Suprapubic skin (tissue), 4 donors: ENCODE measurements around the gene HIF1A. TPM values are rescaled to one million over a fixed set of nuclear protein-coding genes. Genes with fewer than 3 reads are reported as not detected.
"Not testable (repeated sequence)": the region's sequence is repeated elsewhere in the genome, so short reads cannot be mapped to it uniquely, and the experiment has no call there.

Experiments
- DNase-seq, 2 donors: peaks; one replicate each; pipeline ENCODE4 v3.0.0-alpha.2; 2019; ENCODE audit warnings: low spot score in 2 of 2
- H3K27ac ChIP-seq: fragments of 200-600 bp; sonication (generic); one replicate; pipeline ENCODE4 v1.5.1; 2019
- H3K27me3 ChIP-seq: fragments of 200-600 bp; sonication (generic); one replicate; pipeline ENCODE4 v1.5.1; 2019
- H3K36me3 ChIP-seq: fragments of 200-600 bp; sonication (generic); one replicate; pipeline ENCODE4 v1.5.1; 2019
- H3K4me1 ChIP-seq: fragments of 200-600 bp; sonication (generic); one replicate; pipeline ENCODE4 v1.5.1; 2019
- H3K4me3 ChIP-seq: fragments of 200-600 bp; sonication (generic); one replicate; pipeline ENCODE4 v1.5.1; 2019; ENCODE audit warnings: mild to moderate bottlenecking
- H3K9me3 ChIP-seq: fragments of 200-600 bp; sonication (generic); one replicate; pipeline ENCODE4 v1.5.1; 2019
- EP300 ChIP-seq: sonication (generic); formaldehyde crosslinking; IDR thresholded peaks from one replicate; pipeline ENCODE4 v1.6.1; 2017; ENCODE audit warnings: antibody characterized with exemption
- POLR2A ChIP-seq, 2 donors: fragments of 450-650 bp; IDR thresholded peaks; one replicate each; pipeline ENCODE4 v1.6.1; 2017; ENCODE audit warnings: antibody characterized with exemption in 2 of 2, mild to moderate bottlenecking in 2 of 2, moderate library complexity in 2 of 2
- POLR2AphosphoS5 ChIP-seq, 3 donors: sonication (generic); formaldehyde crosslinking; IDR thresholded peaks; one replicate each; pipeline ENCODE4 v1.6.1; 2017; ENCODE audit warnings: antibody characterized with exemption in 3 of 3
- WGBS: methylation state at CpG from one replicate; pipeline ENCODE4 v1.1.5; 2018; 5-methylcytosine and 5-hydroxymethylcytosine counted together
- total RNA-seq, 4 donors: library from RNA; depleted of rRNA; stranded (reverse); fragments of >200 nt; gene quantifications; one replicate each; pipeline ENCODE4 v1.1.0, GENCODE V29; 2016
- TF ChIP-seq, protein P1 (sequence below), 2 donors: fragments of 200-600 bp in 1 of 2; fragments of 450-650 bp in 1 of 2; sonication (generic) in 1 of 2; IDR thresholded peaks; one replicate each; pipeline ENCODE4 v1.5.1; 2016 to 2019; ENCODE audit warnings: antibody characterized with exemption in 2 of 2, mild to moderate bottlenecking in 1 of 2, moderate library complexity in 1 of 2

HIF1A gene
- total RNA-seq, 4 donors from 2014 or later, result 62.6 to 92.9 (median 77.5) TPM

DNA sequence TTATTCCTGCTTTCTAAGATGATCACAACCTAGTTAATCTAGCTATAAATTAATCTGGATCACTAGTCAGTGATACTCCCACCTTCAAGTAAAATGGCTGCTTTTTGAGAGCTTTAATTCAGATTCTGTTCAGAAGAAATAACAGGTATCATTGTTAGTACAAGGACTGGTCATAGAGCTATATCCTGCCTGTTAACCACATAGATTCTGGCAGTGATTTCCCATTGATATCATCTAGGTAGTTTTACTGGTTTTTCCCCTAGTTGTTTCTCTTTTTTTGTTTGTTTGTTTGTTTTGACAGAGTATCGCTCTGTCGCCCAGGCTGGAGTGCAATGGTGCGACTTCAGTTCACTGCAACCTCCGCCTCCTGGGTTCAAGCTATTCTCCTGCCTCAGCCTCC is 39.0 kb upstream of the HIF1A start:
- DNase-seq, result no peak
- TF ChIP-seq EP300 (no peak), POLR2AphosphoS5 (IDR thresholded peaks at IDR 0.05) (no peak), POLR2A (IDR thresholded peaks at IDR 0.05) (no peak)
- TF ChIP-seq, protein P1, sequence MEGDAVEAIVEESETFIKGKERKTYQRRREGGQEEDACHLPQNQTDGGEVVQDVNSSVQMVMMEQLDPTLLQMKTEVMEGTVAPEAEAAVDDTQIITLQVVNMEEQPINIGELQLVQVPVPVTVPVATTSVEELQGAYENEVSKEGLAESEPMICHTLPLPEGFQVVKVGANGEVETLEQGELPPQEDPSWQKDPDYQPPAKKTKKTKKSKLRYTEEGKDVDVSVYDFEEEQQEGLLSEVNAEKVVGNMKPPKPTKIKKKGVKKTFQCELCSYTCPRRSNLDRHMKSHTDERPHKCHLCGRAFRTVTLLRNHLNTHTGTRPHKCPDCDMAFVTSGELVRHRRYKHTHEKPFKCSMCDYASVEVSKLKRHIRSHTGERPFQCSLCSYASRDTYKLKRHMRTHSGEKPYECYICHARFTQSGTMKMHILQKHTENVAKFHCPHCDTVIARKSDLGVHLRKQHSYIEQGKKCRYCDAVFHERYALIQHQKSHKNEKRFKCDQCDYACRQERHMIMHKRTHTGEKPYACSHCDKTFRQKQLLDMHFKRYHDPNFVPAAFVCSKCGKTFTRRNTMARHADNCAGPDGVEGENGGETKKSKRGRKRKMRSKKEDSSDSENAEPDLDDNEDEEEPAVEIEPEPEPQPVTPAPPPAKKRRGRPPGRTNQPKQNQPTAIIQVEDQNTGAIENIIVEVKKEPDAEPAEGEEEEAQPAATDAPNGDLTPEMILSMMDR (IDR thresholded peaks at IDR 0.05), result no peak
- H3K4me3 ChIP-seq, result no peak overlapping the region
- peaks cover 15% of the 10 kb centered on the region for H3K4me1 ChIP-seq
- H3K27ac ChIP-seq, result no peak overlapping the region
- 90% methylated on average over 4 of the region's 4 CpGs for whole genome bisulfite sequencing
- H3K27me3 ChIP-seq, result no peaks in the 10 kb centered on the region
- no peaks in the 10 kb centered on the region for H3K36me3 ChIP-seq
- no peaks in the 10 kb centered on the region for H3K9me3 ChIP-seq

DNA sequence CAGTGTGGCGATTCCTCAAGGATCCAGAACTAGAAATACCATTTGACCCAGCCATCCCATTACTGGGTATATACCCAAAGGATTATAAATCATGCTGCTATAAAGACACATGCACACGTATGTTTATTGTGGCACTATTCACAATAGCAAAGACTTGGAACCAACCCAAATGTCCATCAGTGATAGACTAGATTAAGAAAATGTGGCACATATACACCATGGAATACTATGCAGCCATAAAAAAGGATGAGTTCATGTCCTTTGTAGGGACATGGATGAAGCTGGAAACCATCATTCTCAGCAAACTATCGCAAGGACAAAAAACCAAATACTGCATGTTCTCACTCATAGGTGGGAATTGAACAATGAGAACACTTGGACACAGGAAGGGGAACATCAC is 37.2 kb upstream of the HIF1A start:
- DNase-seq, H3K9me3 ChIP-seq, H3K27ac ChIP-seq, H3K36me3 ChIP-seq, H3K27me3 ChIP-seq, H3K4me3 ChIP-seq: not testable (repeated sequence)
- peaks cover 31% of the 10 kb centered on the region for H3K4me1 ChIP-seq
- WGBS, result 96% methylated on average over 2 of the region's 3 CpGs

DNA sequence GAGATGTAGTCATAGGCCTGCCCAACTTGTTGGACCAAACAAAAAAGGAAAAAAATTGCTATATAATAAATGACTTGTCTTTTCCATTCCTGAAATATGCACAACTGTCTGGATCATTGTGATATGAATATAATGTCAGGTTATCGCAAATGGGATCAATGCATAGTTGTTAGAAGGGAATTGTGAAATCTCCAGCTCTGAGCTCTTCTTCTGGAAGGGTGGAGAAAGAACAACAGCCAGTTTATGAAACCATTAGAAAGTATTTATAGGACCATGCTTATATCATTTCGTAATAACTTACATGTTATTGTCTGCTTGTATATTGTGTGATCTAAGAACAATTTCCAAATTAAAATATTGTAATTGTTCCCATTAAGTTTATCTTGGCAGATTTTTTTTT is 35.7 kb upstream of the HIF1A start:
- no peaks in the 10 kb centered on the region for H3K36me3 ChIP-seq
- H3K27ac ChIP-seq, result no peak overlapping the region
- no peak for DNase-seq
- 67% methylated on average over 2 of the region's 2 CpGs for WGBS
- TF ChIP-seq, protein P1 (IDR thresholded peaks at IDR 0.05), result no peak
- no peak for TF ChIP-seq POLR2AphosphoS5 (IDR thresholded peaks at IDR 0.05)
- H3K27me3 ChIP-seq, result no peaks in the 10 kb centered on the region
- H3K9me3 ChIP-seq, result no peaks in the 10 kb centered on the region
- no peak overlapping the region for H3K4me3 ChIP-seq
- H3K4me1 ChIP-seq, result peaks cover 31% of the 10 kb centered on the region

DNA sequence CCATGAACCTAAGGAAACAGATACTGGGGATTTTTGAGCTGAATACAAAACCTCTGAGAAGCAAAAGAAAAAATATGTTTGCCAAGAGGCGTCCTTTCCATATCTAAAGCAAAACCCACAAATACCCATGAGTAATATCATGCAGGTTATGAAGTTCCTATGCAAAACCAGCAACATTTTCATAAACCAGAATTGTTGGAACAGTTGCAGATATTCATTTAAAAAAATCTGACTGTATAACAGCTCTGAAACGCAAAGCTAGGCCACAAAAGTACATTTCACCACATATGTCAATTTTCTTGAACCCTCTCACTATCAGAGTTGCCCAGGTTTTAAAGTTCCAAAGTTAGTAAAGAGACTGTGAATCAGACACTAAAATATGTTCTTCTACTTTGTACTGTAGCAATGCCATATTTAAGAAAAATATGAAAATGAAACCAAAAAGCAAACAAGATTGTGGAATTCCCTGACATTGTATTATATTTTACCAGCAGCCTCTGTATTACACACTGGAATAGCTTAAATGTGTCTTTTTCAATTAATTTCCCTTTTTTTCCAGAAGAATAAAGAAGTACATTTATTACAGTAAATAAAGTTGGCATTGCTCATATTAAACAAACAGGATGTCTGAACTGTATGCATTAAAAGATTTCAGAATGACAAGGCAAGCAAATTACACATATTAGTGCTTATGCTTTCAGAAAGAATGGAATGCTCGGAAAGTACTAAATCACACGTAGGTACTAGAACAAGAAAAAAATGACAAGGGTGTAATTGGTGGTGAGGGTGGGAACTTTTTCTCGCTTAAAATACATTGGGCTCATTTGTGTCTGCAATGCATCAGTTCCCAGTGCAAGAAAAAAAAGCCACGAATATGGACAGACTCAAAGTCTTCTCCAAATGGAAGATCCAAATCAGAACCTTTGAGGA is 33.6 kb upstream of the HIF1A start:
- Histone ChIP-seq H3K4me1 (peaks cover 31% of the 10 kb centered on the region), H3K27me3 (no peaks in the 10 kb centered on the region), H3K4me3 (no peak overlapping the region), H3K9me3 (no peaks in the 10 kb centered on the region), H3K27ac (no peak overlapping the region), H3K36me3 (no peaks in the 10 kb centered on the region)
- TF ChIP-seq POLR2A (IDR thresholded peaks at IDR 0.05) (no peak), EP300 (no peak), POLR2AphosphoS5 (IDR thresholded peaks at IDR 0.05) (no peak)
- TF ChIP-seq, protein P1 (IDR thresholded peaks at IDR 0.05), result no peak
- 64% methylated on average over 6 of the region's 6 CpGs for WGBS
- no peak for DNase-seq

DNA sequence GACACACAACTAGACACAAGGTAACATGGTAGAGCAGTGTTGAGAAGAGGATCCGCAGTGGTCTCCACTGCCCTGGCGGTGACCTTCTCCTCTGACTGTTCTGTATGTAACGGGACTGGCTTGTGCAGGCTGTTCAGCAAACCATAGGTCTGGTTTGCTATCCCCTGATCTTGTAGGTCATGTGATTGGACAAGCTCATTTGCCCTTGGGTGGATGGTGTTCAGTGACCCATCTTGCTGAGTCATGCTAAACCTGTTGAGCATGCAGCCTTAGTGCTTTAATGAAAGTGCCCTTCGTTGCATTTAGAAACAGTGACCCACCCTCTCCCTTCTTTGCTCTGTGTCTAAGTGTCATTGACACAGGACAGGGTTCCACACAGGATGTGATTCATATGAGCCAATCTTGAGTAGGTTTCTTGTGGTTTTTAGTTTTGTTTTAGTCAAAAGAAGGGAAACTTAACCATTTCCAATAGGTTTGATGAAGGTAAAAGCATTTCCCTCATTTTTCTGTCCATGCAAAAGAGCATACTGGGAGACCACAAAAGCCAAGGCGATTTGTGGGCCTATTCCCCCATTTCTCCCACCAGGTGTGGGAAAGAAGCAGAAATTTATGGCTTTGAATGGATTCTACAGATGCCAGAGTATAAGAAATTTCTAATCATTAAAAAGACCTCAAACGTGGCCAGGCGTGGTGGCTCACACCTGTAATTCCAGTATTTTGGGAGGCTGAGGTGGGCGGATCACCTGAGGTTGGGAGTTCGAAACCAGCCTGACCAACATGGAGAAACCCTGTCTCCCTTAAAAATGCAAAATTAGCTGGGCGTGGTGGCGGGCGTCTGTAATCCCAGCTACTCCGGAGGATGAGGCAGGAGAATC is 32.6 kb upstream of the HIF1A start:
- Histone ChIP-seq H3K4me3 (no peak overlapping the region), H3K27me3 (no peaks in the 10 kb centered on the region), H3K27ac (no peak overlapping the region), H3K9me3 (no peaks in the 10 kb centered on the region), H3K36me3 (no peaks in the 10 kb centered on the region), H3K4me1 (peaks cover 31% of the 10 kb centered on the region)
- TF ChIP-seq POLR2AphosphoS5 (IDR thresholded peaks at IDR 0.05) (no peak), POLR2A (IDR thresholded peaks at IDR 0.05) (no peak)
- WGBS, result 85% methylated on average over 13 of the region's 13 CpGs
- no peak for DNase-seq
